Daoy (cell line): Measurements from ENCODE around the gene EVX1. TPM values are rescaled to one million over a fixed set of nuclear protein-coding genes. Genes with fewer than 3 reads are reported as not detected.

ENCODE experiments used
- DNase-seq: peaks from one replicate; pipeline ENCODE4 v3.0.0-alpha.2; 2015; ENCODE audit warnings: low read depth
- total RNA-seq: library from RNA; depleted of rRNA; stranded (reverse); fragments of >200 nt; shearing (Covaris generic); gene quantifications from 2 replicates; pipeline ENCODE4 v1.2.3, GENCODE V29; 2014; rRNA removed

Gene EVX1
- not detected in 2 replicates for total RNA-seq

DNA sequence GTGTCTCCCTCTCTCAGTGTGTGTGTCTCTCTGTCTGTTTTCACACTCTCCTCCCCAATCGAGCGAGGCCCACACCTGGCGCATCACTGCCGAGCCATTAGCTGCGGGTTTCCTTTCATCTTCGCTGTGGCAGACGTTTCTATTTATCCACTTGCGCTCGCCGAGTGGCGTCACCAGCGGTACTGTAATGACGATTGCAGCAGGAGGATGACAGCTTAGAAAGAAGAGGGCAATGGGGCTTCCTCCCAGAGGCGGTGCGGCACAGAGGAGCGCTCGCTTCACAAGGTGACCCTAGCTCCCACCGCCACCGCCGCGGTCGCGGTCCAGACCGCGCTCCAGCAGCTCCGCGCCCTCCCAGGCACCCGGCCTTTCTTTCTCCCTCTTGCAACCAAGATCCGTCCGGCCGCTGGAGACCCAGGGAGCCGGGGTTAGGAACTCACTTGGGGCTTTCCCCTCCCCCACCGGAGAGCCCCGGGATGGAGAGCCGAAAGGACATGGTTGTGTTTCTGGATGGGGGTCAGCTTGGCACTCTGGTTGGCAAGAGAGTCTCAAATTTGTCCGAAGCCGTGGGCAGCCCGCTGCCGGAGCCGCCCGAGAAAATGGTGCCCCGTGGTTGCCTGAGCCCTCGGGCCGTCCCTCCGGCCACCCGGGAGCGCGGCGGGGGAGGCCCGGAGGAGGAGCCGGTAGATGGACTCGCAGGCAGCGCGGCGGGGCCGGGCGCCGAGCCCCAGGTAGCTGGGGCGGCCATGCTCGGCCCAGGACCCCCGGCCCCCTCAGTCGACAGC, at the start of gene EVX1:
TSS of gene EVX1 (plus strand) at position 248 of the 785 bp plus-strand sequence. CDS start at position 477, 229 bp downstream.
- DNase-seq: no peak

DNA sequence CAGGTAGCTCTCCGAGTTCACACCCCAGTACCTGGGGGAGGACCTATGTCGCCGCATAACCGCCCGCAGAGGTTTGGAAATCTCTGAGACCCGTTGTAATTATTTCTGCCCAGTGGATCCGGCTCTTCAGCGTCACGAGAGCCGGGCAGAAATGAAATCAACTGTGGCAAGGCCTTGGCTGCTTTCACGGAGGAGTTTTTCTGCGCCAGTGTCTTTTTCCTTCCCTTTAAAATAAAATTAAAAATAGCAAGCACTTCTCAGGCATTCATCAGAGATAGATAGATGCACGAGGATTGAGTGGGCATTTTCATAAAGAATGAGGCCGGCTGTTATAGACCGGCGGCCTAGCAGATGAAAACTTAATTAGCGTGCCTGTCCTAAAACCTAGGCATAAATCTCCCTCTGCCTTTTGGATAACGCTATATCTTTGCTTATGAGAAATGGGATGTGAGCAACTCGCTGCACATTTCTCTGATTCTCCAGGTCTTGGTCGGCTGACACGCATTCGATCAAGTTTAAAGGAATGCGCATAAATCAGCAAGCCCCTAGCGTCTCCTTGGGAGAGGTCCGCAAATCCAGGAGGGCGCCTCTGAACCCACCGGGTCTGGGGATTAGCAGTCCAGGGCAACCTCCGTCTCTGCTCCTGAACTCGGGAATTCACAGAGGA, 49.1 kb upstream of the EVX1 start:
- DNase-seq: peak; percentile 0

- DNase-seq: no peak
Measured at GRCh38 chr7:27194002-27194352, 48.6 kb upstream of the EVX1 start.

DNA sequence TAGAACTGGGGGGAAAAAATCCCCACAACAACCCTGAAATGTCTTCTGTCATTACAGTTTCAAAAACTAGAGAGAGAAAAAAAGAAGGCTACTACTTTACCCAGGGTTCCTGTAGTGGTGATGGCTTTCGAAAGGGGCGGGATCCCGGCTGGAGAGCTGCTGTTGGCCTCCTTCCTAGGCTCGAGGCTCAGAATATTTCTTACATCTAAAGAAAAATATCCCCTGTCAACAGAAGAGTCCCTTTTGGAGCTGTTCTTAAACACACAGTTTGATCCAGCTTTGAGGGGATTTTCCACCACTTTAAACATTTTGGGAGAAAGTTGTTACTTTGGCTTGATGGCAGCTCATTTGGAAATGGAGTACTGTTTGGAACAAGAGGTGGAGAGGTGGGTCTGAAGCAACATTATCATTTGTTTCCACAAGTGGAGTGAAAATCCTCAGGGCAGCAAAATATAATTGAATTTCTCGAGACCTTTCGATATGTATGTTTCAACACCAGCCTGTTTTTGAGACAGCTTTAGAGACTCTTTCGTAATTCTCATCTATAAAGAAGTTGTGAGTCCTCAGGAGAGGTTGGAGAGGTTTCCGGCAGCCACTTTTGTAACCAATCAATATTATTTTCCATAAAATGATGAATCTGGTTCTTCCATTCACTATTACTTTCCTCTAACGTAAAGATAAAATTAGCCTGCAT, 47.8 kb upstream of the EVX1 start:
- no peak for DNase-seq

DNA sequence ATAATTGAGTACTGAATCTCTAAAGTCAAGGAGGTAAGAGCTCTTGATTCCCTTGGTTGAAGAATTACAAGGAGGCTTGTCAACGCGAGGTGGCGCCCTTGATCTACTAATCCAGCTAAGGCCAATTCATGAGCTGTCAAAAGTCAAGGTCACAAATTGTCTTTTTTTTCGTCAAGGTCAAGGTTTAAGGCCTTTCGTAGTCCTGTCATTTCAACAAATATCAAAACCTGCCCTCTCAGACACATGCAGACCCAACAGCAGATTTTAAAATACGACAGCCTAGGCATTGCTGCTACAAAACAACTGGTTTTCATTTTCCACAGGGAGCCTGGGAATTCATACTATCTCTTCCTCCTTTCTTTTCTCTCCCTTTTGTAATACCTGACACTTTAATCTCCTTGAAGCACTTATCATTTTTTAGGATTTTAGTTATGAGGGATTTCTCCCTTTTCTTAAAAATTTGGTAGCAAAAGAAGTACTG, 46.3 kb upstream of the EVX1 start:
- DNase-seq: peak; percentile 80

DNA sequence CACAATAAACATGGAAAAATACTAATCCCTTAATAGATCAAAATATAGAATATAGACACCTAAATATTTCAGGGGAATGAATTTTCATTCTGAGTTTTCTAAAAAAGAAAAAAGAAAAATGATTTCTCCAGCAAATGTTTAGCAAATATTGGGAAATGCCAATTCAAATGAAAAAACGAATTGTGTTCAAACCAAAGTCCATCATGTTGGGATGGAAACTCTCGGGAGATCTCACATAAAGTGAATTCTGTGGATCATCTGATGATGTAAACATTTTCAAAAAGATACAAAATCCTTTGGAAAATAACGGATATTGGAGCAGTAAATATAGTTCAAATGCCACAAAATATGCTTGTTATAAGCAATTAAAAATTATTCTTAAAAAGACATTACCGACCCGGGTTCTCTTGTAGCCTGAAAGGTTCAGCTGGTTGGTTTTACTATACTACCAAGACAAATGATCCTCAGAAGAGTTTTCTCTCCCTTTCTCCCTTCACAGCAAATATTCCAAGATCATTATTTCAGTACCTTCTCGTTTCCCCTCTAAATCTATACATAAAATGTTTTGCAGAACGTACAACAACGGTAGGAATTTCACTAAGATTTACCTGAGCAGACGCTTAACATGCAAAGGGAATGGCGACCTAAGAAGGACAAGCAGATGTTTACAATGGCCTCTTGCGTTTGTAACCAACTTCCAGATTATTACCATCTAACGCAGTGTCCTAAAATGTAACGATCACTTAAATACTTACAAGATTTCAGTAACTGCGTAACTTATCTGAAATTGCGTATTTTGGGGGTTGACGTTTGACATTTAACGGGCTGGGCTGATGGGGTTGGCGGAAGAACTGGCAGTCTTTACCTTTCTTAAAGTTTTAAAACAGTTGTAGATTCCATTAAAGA, 45.2 kb upstream of the EVX1 start:
- DNase-seq: no peak

DNA sequence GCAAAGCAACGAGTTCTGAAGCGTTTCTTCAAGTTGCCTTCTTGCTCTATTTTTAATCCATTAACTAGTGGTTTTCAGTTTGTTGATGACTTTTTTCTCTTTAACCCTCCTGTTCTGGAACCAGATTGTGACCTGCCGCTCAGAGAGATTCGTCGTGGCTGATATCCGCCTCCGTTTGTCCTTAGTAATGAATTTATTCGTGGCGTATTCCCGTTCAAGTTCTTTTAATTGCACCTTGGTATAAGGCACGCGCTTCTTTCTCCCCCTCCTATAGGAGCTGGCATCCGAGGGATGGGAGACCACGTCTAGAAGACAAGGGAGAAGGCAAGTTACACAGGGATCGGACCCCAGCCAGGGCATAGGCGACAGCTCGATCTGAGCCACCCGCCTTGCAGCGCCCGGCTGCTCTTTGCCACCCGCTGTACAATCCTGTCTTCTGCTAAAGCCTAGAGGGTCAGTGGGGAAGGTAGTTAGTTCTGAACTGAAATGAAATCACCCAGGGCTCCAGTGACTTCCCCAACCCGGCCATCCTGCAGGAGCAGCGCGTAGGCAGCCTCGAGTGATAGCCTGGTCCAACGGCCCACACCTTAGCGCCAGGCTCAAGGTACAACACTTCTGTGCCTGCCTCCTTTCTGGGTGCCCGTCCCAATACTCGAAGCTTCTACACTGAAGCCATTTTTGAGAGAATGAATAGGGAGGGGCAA, 44.3 kb upstream of the EVX1 start:
- no peak for DNase-seq

- DNase-seq: peak; percentile 73
Measured at GRCh38 chr7:27198871-27199801, 43.5 kb upstream of the EVX1 start.

- DNase-seq: peak; percentile 92
Measured at GRCh38 chr7:27199849-27200760, 42.5 kb upstream of the EVX1 start, which contains the start of gene HOXA13. HOXA13 (minus strand) TSS chr7:27200091; CDS start chr7:27200077, 14 bp downstream.

DNA sequence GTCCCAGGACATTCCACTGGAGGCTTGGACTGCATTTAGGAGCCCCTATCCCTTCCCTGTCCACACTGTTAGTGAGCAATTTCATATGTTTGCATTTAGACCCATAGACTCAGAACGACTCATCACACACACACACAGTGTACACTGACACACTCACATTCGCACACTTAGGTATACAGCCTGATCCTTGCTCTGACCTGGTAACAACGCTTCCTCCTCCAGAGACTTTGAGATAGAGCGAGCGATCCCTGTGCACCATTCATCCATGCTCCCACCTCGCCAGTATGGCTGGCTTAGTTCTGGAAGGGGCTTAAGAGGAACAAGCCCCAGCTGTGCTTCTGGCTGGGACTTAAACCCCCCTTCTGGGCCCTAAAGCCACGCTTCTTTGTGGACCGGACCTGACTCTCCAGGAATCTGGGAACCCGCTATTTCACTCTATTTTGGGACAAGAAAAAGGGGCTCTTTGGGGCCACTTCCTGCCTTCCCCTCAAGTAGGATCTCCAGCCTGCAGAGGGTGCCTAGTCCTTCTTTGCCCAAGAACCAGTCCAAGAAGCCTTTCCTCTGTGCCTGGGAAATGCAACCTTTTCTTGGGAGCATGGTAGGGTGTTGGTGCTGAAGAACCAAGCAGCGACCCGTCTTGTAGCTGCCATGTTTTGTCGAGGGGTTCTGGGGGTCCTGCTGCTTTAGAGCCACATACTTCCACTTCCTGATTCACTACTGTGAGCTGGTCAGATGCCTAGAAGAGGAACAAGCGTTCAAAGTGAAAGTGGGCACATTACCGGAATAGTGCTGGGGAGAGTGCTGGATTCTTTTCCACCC, 41.6 kb upstream of the EVX1 start:
- no peak for DNase-seq

GRCh38 chr7:27201580-27202017, 41.0 kb upstream of the EVX1 start:
- DNase-seq: no peak

GRCh38 chr7:27202018-27202861, 40.4 kb upstream of the EVX1 start:
- DNase-seq: no peak

- DNase-seq: no peak
Measured at GRCh38 chr7:27202862-27203134, 39.8 kb upstream of the EVX1 start.

- no peak for DNase-seq
Measured at GRCh38 chr7:27203365-27203953, 39.1 kb upstream of the EVX1 start.

DNA sequence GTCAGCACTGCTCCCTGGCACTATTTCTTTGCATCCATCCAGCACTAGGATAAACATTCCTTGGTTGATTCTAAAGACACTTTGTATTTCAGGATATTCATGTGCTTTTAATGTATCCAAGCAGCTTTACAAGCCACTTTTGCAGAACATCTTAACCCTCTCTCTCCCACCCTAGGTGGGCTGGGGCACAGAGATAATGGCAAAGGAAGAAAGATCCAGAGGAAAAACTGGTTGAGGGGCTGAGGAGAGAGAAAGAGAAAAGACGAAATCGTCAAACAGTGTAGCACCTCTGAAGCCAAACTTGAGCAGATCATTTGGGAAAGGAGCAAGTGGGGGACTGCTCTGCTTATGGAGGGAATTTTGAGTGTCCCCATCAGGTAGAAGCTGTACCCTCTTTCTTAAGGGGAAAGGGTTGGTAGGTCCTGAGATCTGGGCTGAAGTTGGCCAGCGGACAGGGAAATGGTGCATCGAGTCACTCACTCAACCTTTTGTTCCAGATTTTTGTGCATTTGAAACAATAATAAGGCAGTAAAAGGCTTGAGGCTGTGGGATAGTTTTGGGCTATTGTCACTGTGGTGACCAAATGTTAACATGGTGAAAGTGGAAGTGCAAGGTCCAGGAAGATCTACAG, 38.5 kb upstream of the EVX1 start:
- no peak for DNase-seq

GRCh38 chr7:27204851-27205322, 37.7 kb upstream of the EVX1 start:
- DNase-seq: peak; percentile 62
